Subcutaneous abdominal adipose tissue (tissue), 5 donors: ENCODE data around the gene ARGLU1.

Experiments used
- H3K27ac ChIP-seq: one replicate; pipeline ENCODE4 v1.7.0; 2013; ENCODE audit warnings: low read depth, mild to moderate bottlenecking, inconsistent platforms, low read length, moderate library complexity
- H3K27me3 ChIP-seq, 5 donors: one replicate each; pipeline ENCODE4 v1.7.0; 2013; ENCODE audit warnings: low read length in 5 of 5, inconsistent platforms in 1 of 5; ENCODE audit not compliant: control insufficient read depth in 5 of 5, insufficient read depth in 4 of 5
- H3K36me3 ChIP-seq, 5 donors: one replicate each; pipeline ENCODE4 v1.7.0; 2013; ENCODE audit warnings: low read length in 5 of 5; ENCODE audit not compliant: control insufficient read depth in 5 of 5, insufficient read depth in 5 of 5
- H3K4me1 ChIP-seq, 5 donors: one replicate each; pipeline ENCODE4 v1.7.0; 2013; ENCODE audit warnings: low read length in 5 of 5, mild to moderate bottlenecking in 3 of 5, moderate library complexity in 1 of 5; ENCODE audit not compliant: control insufficient read depth in 5 of 5, insufficient read depth in 5 of 5
- H3K4me3 ChIP-seq, 5 donors: one replicate each; pipeline ENCODE4 v1.7.0; 2013; ENCODE audit warnings: low read length in 5 of 5, low read depth in 1 of 5
- H3K9ac ChIP-seq, 5 donors: one replicate each; pipeline ENCODE4 v1.7.0; 2013; ENCODE audit warnings: low read length in 5 of 5, mild to moderate bottlenecking in 4 of 5, moderate library complexity in 3 of 5
- H3K9me3 ChIP-seq, 5 donors: one replicate each; pipeline ENCODE4 v1.7.0; 2013; ENCODE audit warnings: low read length in 5 of 5; ENCODE audit not compliant: control insufficient read depth in 5 of 5
- donor health status: healthy.
- donor health status: healthy.
- donor health status: healthy.
- donor health status: healthy.
- donor health status: healthy.

ARGLU1 gene

DNA sequence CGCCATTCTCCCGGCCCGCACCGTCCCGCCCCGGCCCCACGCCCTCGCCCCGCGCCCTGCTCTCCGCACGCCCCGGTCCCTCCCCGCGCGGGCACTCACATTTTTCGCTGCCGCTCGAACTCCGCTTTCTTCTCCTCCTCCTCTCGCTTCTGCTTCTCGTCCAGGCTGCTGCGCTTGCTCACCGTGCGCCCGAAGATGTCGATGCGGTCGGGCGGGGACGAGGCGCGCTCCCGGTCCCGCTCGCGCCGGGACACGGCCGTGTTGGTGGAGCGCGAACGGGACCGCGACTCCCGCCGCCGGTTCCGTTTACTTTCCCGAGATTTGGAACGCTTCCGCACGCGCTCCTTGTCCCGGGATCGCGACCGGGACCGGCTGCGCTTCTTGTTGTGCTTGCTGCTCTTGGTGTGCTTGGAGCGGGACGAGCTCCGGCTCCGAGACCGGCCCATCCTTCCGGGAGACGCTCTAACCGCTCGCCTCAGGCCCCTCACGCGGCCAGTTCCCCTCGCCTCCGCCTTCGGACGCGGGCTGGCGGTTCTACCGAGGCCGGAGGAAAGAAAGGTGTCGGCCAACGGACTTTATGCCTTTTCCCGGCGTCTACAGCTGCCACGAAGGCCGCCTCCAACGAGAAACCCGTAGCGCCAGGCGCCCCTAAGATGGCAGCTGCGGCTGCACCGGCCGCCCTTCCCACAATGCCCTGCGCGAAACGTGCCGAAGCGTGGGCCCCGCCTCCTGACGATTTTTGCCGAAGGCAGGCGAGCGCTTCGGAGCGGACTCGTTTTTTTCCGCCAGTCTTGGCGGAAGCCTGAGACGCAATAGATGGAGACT, at the start of gene ARGLU1:
TSS of gene ARGLU1 (minus strand) at position 664 of the 825 bp plus-strand sequence. CDS start at position 446, 218 bp downstream.
- Histone ChIP-seq H3K27me3 (no peaks in the 10 kb centered on the region), H3K27ac (peak within 1 kb of the TSS; percentile 88), H3K4me3 (peak within 1 kb of the TSS; percentile 90 to 97 (median 92)), H3K36me3 (no peaks in the 10 kb centered on the region), H3K9me3 (no peaks in the 10 kb centered on the region), H3K9ac (peak within 1 kb of the TSS; percentile 85 to 99 (median 94)), H3K4me1 (peaks cover 2 to 51% (median 45%) of the 10 kb centered on the region in 5 donors)

GRCh38 chr13:106617561-106617960, 49.6 kb upstream of the ARGLU1 start:
- Histone ChIP-seq H3K27me3 (no peaks in the 10 kb centered on the region), H3K4me1 (peaks cover 6 to 14% (median 12%) of the 10 kb centered on the region in 5 donors), H3K9me3 (no peaks in the 10 kb centered on the region), H3K4me3 (no peak overlapping the region), H3K9ac (no peak overlapping the region), H3K27ac (no peak overlapping the region), H3K36me3 (no peaks in the 10 kb centered on the region)

GRCh38 chr13:106616729-106617128, 48.8 kb upstream of the ARGLU1 start:
- H3K9me3 ChIP-seq, result no peaks in the 10 kb centered on the region
- H3K4me1 ChIP-seq, result peaks cover 6 to 17% (median 16%) of the 10 kb centered on the region in 5 donors
- H3K4me3 ChIP-seq, result no peak overlapping the region

DNA sequence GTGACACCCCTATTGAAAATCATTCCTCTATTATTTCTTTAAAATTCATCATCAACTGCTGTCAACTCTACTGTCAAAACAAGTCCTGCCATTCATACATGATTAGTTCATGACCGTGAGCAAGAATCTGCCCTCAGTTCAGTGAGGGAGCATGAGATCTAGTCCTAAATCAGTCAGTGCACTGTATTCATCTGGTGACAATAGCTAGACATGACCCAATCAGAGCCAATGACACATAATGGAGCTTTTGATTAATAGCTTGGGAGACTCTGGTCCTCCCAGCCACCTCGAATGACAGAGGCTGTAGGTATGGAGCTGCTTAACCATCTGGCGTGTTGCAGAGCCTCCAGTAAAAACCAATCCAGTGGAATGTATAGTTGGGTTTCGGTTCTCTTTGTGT, 46.9 kb upstream of the ARGLU1 start:
- no peak overlapping the region for H3K27ac ChIP-seq
- H3K4me1 ChIP-seq, result peaks cover 6 to 17% (median 13%) of the 10 kb centered on the region in 5 donors
- H3K9me3 ChIP-seq, result no peaks in the 10 kb centered on the region
- no peaks in the 10 kb centered on the region for H3K36me3 ChIP-seq
- H3K4me3 ChIP-seq, result no peak overlapping the region
- no peak overlapping the region for H3K9ac ChIP-seq
- H3K27me3 ChIP-seq, result no peaks in the 10 kb centered on the region

More at GRCh38 chr13:106616729-106617128, 48.8 kb upstream of the ARGLU1 start:
- H3K27me3 ChIP-seq, result no peaks in the 10 kb centered on the region
- H3K9ac ChIP-seq, result no peak overlapping the region
- no peaks in the 10 kb centered on the region for H3K36me3 ChIP-seq
- H3K27ac ChIP-seq, result no peak overlapping the region

DNA sequence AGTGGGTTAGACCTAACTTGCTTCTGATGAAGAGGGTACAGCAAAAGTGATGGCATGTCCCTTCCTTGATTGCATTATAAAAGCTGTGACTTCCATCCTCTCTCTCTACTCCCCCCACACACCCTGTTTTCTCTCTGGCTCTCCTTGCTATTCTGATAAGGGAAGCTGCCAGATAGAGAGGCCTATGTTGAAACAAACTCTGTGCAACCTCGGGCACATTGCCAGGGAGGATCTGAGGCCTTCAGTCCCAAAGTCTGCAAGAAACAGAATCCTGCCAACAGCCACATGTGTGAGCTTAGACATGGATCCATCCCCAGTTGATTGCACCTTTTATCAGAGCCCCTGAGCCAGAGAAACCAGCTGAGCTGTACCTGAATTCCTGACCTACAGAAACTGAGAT, 44.8 kb upstream of the ARGLU1 start:
- H3K9ac ChIP-seq, result no peak overlapping the region
- H3K4me1 ChIP-seq, result peaks cover 3 to 9% (median 5%) of the 10 kb centered on the region in 5 donors
- no peak overlapping the region for H3K27ac ChIP-seq
- no peak overlapping the region for H3K4me3 ChIP-seq
- H3K27me3 ChIP-seq, result no peaks in the 10 kb centered on the region
- H3K9me3 ChIP-seq, result no peaks in the 10 kb centered on the region
- H3K36me3 ChIP-seq, result no peaks in the 10 kb centered on the region

DNA sequence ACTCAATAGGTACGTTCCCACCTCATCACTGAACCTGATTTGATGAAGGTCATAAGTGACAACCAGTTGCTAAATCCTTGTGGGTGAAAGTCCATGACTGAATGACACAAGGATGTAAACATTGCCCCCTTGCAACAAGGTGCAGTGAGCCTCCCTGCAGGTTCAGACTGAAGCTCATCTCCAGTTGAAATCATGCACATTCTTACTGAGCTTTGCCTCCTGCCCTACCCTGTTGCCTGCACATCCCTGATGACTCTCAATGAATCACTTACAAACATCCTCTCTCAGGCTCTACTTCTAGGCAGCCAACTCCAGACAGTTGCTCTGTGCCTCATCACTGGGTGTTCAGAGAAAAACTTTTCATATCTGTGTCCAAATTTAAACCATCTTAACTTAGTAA, 42.5 kb upstream of the ARGLU1 start:
- H3K27ac ChIP-seq, result no peak overlapping the region
- no peak overlapping the region for H3K9ac ChIP-seq
- no peaks in the 10 kb centered on the region for H3K27me3 ChIP-seq
- H3K9me3 ChIP-seq, result no peaks in the 10 kb centered on the region
- H3K36me3 ChIP-seq, result no peaks in the 10 kb centered on the region
- no peak overlapping the region for H3K4me3 ChIP-seq
- H3K4me1 ChIP-seq, result peaks cover 0 to 9% (median 5%) of the 10 kb centered on the region in 5 donors

GRCh38 chr13:106609116-106609515, 41.2 kb upstream of the ARGLU1 start:
- no peak overlapping the region for H3K27ac ChIP-seq
- H3K4me1 ChIP-seq, result peaks cover 0 to 9% (median 5%) of the 10 kb centered on the region in 5 donors
- no peaks in the 10 kb centered on the region for H3K9me3 ChIP-seq
- H3K9ac ChIP-seq, result no peak overlapping the region
- H3K27me3 ChIP-seq, result no peaks in the 10 kb centered on the region
- H3K36me3 ChIP-seq, result no peaks in the 10 kb centered on the region
- no peak overlapping the region for H3K4me3 ChIP-seq

DNA sequence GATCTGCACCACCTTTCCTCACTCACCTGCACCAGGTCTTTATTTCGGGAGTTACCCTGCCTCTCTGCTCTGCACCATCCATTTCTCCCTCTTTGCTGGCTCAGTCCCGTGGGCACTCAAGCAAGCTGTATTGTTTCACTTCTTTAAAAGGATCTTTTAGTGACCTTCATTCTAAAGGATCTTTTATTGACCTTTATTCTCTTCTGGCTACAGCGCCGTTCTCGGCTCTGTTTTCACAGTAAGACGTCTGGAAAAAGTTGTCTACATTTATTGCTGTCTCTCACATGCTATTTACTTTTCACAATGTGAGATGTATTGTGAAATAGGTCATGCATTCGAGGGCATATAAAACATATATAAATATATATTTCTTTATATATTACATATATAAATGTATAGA, 35.6 kb upstream of the ARGLU1 start:
- Histone ChIP-seq H3K9me3 (no peaks in the 10 kb centered on the region), H3K4me3 (no peak overlapping the region), H3K9ac (no peak overlapping the region), H3K27ac (no peak overlapping the region), H3K27me3 (no peaks in the 10 kb centered on the region), H3K36me3 (no peaks in the 10 kb centered on the region), H3K4me1 (peaks cover 0 to 9% (median 4%) of the 10 kb centered on the region in 5 donors)

GRCh38 chr13:106602178-106602577, 34.2 kb upstream of the ARGLU1 start:
- Histone ChIP-seq H3K4me3 (no peak overlapping the region), H3K9me3 (no peaks in the 10 kb centered on the region), H3K27ac (no peak overlapping the region), H3K27me3 (no peaks in the 10 kb centered on the region), H3K9ac (no peak overlapping the region), H3K36me3 (no peaks in the 10 kb centered on the region), H3K4me1 (peaks cover 0 to 18% (median 12%) of the 10 kb centered on the region in 5 donors)

GRCh38 chr13:106601489-106601888, 33.6 kb upstream of the ARGLU1 start:
- Histone ChIP-seq H3K4me3 (no peak overlapping the region), H3K36me3 (no peaks in the 10 kb centered on the region), H3K27me3 (no peaks in the 10 kb centered on the region), H3K9me3 (no peaks in the 10 kb centered on the region), H3K4me1 (peaks cover 2 to 25% (median 19%) of the 10 kb centered on the region in 5 donors), H3K27ac (no peak overlapping the region), H3K9ac (no peak overlapping the region)
